Posterior vena cava (tissue), 2 donors: ENCODE results near the gene TTC21A. TPM values are rescaled to one million over a fixed set of nuclear protein-coding genes. Genes with fewer than 3 reads are reported as not detected.

Source experiments
- DNase-seq: peaks from one replicate; pipeline ENCODE4 v3.0.0-alpha.2; 2020; ENCODE audit warnings: low spot score
- intact Hi-C, 2 donors: fragments of 100-400 bp; cut with DNase I; formaldehyde crosslinking; loops; one replicate each; pipeline versions ENCODE4 v1.14.1 to v1.14.2; 2022 to 2023
- total RNA-seq, 2 donors: library from RNA; stranded (reverse); fragmentation: NEBNext Ultra II Directional; extraction: Animal tissue kit (Norgen Biotek cat#: 25700); gene quantifications; one replicate each; pipeline ENCODE4 v1.2.1, GENCODE V29; 2021
- donor health status: DM: yes; HTN: yes; CAD: no.
- donor health status: DM: yes; HTN: yes; CAD: no.

The TTC21A gene
- total RNA-seq, 2 donors from 2014 or later, result 3.0 to 5.4 TPM

GRCh38 chr3:39144095-39144747 is 36.7 kb downstream of the TTC21A start:
- intact Hi-C loops, result no loop called here
- no peak for DNase-seq

DNA sequence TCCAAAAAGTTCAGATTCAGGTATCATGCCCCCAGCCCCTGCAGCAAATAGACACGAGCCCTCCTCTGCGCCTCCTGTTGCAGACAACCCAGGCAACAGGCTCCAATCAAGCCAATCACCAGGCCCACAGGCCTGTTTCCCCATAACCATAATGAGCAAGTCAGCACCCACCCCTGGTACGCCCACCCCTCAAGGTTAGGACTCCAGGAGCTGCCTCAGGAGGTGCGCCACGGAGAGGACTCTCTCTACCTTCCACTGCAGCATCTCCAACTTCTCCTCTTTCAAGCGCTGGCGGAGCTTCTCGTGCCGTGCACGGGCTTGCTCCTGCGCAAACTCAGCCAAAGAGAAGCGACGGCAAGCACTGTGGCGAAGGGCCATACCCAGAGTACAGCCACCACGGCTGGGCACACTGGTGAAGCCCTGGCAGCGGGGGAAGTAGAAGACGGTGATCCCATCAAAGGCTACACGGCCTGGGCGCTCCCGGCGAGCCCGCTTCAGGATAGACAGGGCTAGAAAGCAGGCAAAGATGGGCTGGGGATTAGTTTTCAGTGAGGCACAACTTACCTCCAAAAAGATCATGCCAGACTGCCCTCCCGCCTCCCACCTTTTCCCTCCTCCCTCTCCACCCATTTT is 37.4 kb downstream of the TTC21A start:
- intact Hi-C loops, result no loop called here
- no peak for DNase-seq

DNA sequence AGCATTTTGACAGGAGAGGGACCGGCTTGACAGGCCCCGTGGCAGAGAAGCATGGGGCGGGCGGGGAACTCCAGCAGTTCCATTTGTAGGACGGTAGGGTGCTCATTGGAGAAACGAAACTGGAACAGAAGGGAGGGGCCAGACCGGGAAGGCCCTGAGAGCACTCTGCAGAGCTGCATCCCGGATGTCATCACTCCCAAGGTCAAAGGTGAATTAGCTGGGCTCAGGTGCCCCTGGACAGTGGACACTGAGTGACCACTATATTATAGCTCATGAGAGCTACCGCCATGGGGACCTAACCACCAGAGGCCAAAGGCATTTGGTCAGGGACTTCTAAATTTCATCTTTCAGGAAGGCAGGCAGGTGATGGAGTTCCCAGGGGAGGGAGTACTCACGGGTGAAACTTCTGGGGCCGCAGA is 38.6 kb downstream of the TTC21A start:
- intact Hi-C loops, result no loop called here
- DNase-seq, result no peak

GRCh38 chr3:39146611-39147591 is 39.4 kb downstream of the TTC21A start:
- DNase-seq, result peak; percentile 95
- intact Hi-C loops, result no loop called here

GRCh38 chr3:39147711-39148434 is 40.4 kb downstream of the TTC21A start:
- intact Hi-C loops, result no loop called here
- DNase-seq, result no peak

DNA sequence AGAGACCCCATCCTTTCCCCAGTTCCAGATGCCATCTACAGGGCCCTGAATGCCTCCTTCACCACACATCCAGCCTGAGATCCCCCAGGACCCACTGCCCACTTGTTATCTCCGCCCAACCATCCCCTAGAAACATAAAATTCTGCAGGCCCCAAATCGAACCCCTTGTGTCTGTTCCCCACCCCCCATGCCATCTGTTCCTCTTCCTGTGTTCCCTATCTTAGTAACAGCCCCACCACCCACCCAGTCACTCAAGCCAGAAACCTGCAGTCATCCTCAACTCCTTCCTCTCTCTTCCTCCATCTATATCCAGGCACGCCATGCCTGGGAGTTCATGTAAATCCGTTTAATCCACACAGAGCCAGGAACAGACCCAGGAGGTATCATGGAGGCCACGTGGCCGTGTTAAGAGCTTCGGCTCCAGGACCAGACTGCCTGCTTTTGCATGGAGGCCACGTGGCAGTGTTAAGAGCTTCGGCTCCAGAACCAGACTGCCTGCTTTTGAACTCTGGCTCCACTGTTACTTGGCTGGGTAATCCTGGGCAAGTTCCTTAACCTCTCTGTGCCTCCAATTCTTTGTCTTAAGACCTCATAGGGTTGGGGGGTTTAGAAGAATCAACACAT is 41.1 kb downstream of the TTC21A start:
- no peak for DNase-seq
- intact Hi-C loops, result no loop called here

- no peak for DNase-seq
- intact Hi-C loops, result no loop called here
Measured at GRCh38 chr3:39149059-39149455, 41.6 kb downstream of the TTC21A start.

- intact Hi-C loops, result no loop called here
- DNase-seq, result no peak
Measured at GRCh38 chr3:39149498-39150147, 42.1 kb downstream of the TTC21A start.

- no peak for DNase-seq
Measured at GRCh38 chr3:39150148-39150802, 42.8 kb downstream of the TTC21A start.

DNA sequence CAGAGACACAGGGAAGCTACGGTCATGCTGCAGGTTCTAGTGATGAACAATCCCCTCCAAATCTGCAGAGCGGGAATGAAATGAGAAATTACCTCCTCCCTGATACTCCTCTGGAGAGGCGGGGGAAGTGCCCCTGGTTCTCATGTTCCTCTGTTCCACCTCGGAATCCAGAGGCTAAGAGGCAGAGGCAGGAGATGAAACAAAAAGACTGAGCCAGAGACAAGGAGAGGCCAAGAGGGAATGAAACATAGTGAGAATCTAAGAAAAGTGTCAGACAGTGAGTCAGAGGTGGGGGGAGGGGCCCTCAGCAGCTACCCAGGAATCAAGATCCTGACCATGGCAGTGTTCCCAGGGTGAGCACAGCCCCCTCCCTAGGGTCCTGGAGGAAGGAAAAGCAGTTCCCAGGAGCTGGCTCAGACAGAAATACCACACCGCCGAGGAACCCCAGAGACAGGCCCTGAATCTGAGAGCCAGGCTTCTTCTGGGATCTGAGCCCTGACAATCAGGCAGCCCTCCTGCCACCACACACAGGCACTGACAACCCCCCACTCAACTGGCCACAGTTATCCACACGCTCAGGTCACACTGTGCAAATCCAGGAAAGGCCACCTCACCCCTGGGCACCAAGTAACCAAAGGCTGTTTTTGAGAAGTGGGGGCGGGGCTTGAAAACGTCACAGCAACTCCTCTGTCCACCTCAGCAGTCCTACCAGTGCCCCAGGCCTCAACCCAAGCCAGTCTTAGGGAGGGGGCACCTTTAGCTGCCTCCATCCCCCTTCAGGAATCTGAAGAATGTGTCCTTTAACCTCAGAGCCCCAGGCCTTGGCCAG is 43.5 kb downstream of the TTC21A start:
- intact Hi-C loops, result no loop called here
- peak; percentile 97 for DNase-seq

More at GRCh38 chr3:39150148-39150802, 42.8 kb downstream of the TTC21A start:
- intact Hi-C loops, result no loop called here

DNA sequence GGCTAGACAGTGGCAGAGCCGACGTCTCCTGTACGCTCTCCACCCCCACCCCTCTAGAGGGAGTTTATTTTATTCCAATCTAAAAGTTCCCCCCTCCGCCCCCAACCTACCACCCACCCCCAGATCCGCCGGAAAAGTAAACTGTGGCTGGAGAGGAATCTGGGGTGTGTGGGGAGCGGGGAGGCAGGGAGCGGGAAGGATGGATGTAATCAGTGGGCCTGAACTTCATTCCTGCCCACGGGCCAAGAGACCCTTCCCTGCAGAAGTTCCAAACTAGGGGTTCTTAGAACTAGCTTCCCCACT is 46.4 kb downstream of the TTC21A start:
- DNase-seq, result no peak
- intact Hi-C loops, result no loop called here

- DNase-seq, result no peak
- intact Hi-C loops, result no loop called here
Measured at GRCh38 chr3:39154280-39155021, 47.0 kb downstream of the TTC21A start.

DNA sequence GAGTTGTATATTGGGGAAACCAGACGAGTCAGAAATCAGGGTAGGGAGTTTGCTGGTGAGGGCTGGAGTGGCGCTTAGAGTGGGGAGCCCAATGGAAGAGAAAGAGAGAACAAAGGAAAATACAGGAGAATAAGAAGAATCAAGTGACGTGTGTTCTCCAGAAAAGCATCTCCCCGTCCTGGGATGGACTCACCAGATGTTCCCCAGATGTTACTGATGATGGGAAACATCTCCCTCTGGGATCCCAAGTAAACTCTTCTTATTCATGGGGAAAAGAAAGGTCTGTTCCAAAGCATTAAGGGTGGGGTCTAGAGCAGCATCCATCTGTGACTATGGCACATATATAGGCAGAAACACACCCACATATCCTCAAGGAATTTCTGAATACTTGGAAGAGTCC is 48.9 kb downstream of the TTC21A start:
- no peak for DNase-seq
- intact Hi-C loops, result no loop called here

- no peak for DNase-seq
- intact Hi-C loops, result no loop called here
Measured at GRCh38 chr3:39157359-39157758, 49.9 kb downstream of the TTC21A start.

DNA sequence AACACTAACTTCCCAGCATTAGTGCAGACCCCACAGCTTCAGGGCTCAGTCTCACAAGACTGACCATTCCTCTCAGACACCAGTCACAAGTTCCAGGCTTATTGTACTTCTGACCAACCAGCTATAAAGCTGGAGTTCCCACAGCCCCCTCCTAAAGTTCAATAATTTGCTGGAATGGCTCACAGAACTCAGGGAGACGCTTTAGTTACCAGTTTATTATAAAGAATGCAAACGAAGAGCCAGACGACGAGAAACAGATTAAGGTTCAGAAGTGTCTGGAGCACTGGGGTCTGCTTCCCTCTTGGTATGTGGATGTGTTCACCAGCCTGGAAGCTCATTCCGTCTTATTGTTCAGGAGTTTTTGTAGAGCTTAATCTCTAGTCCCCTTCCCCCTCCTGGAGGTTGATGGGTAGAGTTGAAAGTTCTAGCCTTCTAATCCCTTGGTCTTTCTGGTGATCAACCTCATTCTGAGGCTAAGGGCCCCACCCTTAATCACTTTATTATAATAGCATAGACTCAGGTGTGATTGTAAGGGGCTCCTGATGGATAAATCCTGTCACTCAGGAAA is 50.8 kb downstream of the TTC21A start:
- intact Hi-C loops, result no loop called here
- no peak for DNase-seq

DNA sequence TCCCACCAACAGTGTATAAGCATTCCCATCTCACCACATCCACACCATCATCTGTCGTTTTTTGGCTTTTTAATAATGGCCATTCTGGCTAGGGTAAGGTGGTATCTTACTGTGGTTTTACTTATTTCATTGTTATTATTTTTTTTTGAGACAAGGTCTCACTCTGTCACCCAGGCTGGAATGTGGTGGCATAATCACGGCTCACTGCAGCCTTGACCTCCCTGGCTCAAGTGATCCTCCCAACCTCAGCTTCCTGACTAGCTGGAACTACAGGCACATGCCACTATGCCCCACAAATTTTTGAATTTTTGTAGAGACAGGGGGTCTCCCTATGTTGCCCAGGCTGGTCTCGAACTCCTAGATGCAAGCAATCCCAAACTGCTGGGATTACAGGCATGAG is 56.9 kb downstream of the TTC21A start:
- intact Hi-C loops, result no loop called here
- no peak for DNase-seq
